Astrocyte (in vitro differentiated cells and primary cell): ENCODE data around the gene RNF5. TPM values are rescaled to one million over a fixed set of nuclear protein-coding genes. Genes with fewer than 3 reads are reported as not detected.

Experiments used
- DNase-seq: peaks from one replicate; pipeline ENCODE4 v3.0.0-alpha.2; 2010; ENCODE audit warnings: low read depth
- FAIRE-seq: peaks from 2 replicates; lab custom pipeline; 2011; peaks lifted over from hg19 to GRCh38; lab: Jason Lieb, UNC
- H2AFZ ChIP-seq: 2 replicates; pipeline ENCODE4 v1.6.0; 2012; ENCODE audit warnings: low read depth, low read length, inconsistent platforms
- H3K27ac ChIP-seq: 2 replicates; pipeline ENCODE4 v1.5.1; 2011; ENCODE audit warnings: low read depth, low read length, inconsistent platforms
- H3K27me3 ChIP-seq: 2 replicates; pipeline ENCODE4 v1.6.0; 2011; ENCODE audit warnings: low read length, inconsistent platforms; ENCODE audit not compliant: insufficient read depth
- H3K36me3 ChIP-seq: 2 replicates; pipeline ENCODE4 v1.5.1; 2011; ENCODE audit warnings: low read length, inconsistent platforms; ENCODE audit not compliant: insufficient read depth
- H3K4me1 ChIP-seq: 2 replicates; pipeline ENCODE4 v1.5.1; 2011; ENCODE audit warnings: low read length, inconsistent platforms; ENCODE audit not compliant: insufficient read depth
- H3K4me2 ChIP-seq: 2 replicates; pipeline ENCODE4 v1.6.0; 2012; ENCODE audit warnings: low read length, inconsistent platforms
- H3K4me3 ChIP-seq: 2 replicates; pipeline ENCODE4 v1.5.1; 2011; ENCODE audit warnings: low read depth, mild to moderate bottlenecking, low read length, inconsistent platforms; ENCODE audit not compliant: insufficient read depth
- H3K79me2 ChIP-seq: 2 replicates; pipeline ENCODE4 v1.6.0; 2012; ENCODE audit warnings: mild to moderate bottlenecking, low read length, inconsistent platforms; ENCODE audit not compliant: insufficient read depth
- H3K9ac ChIP-seq: 2 replicates; pipeline ENCODE4 v1.6.0; 2012; ENCODE audit warnings: mild to moderate bottlenecking, low read length, inconsistent platforms
- H3K9me3 ChIP-seq: 2 replicates; pipeline ENCODE4 v1.5.1; 2012; ENCODE audit warnings: low read depth, mild to moderate bottlenecking, low read length, inconsistent platforms; ENCODE audit not compliant: insufficient read depth
- H4K20me1 ChIP-seq: 2 replicates; pipeline ENCODE4 v1.6.0; 2012; ENCODE audit warnings: low read length, inconsistent platforms; ENCODE audit not compliant: insufficient read depth
- H3K27ac Mint-ChIP-seq: one replicate; pipeline ENCODE4 v1.8.0; 2021; ENCODE audit warnings: mild to moderate bottlenecking, mixed read lengths; ENCODE audit not compliant: unreplicated experiment
- H3K27me3 Mint-ChIP-seq: one replicate; pipeline ENCODE4 v1.8.0; 2021; ENCODE audit warnings: low read depth, mixed read lengths; ENCODE audit not compliant: unreplicated experiment
- H3K36me3 Mint-ChIP-seq: one replicate; pipeline ENCODE4 v1.8.0; 2021; ENCODE audit warnings: low read depth, mixed read lengths; ENCODE audit not compliant: unreplicated experiment
- H3K4me1 Mint-ChIP-seq: one replicate; pipeline ENCODE4 v1.8.0; 2021; ENCODE audit warnings: low read depth, mixed read lengths; ENCODE audit not compliant: unreplicated experiment
- H3K4me3 Mint-ChIP-seq: one replicate; pipeline ENCODE4 v1.8.0; 2021; ENCODE audit warnings: mild to moderate bottlenecking, moderate library complexity, mixed read lengths; ENCODE audit not compliant: unreplicated experiment
- H3K9me3 Mint-ChIP-seq: one replicate; pipeline ENCODE4 v1.8.0; 2021; ENCODE audit warnings: mild to moderate bottlenecking, mixed read lengths; ENCODE audit not compliant: unreplicated experiment
- EZH2 ChIP-seq: IDR thresholded peaks from 2 replicates; pipeline ENCODE4 v1.6.1; 2012; ENCODE audit warnings: mild to moderate bottlenecking, low read length, inconsistent platforms; ENCODE audit not compliant: insufficient read depth
- total RNA-seq: library from RNA; stranded (reverse); gene quantifications from 2 replicates; pipeline ENCODE4 v1.2.1, GENCODE V29; 2021
- TF ChIP-seq, protein P1 (sequence below): IDR thresholded peaks from 2 replicates; pipeline ENCODE4 v1.5.1; 2011; ENCODE audit warnings: low read depth, mild to moderate bottlenecking, inconsistent platforms, low read length, moderate library complexity; ENCODE audit not compliant: insufficient read depth

The RNF5 gene
- total RNA-seq, 1 donor from 2014 or later, result 59.0 TPM

- Histone ChIP-seq H3K4me2 (no peak overlapping the region), H3K27me3 (no peaks in the 10 kb centered on the region), H3K79me2 (peaks cover 10% of the 10 kb centered on the region), H3K27ac (no peak overlapping the region), H3K4me1 (peaks cover 10% of the 10 kb centered on the region), H3K9ac (no peak overlapping the region), H2AFZ (no peak overlapping the region), H3K9me3 (no peaks in the 10 kb centered on the region), H3K36me3 (no peaks in the 10 kb centered on the region), H3K4me3 (no peak overlapping the region), H4K20me1 (no peaks in the 10 kb centered on the region)
- TF ChIP-seq, protein P1, sequence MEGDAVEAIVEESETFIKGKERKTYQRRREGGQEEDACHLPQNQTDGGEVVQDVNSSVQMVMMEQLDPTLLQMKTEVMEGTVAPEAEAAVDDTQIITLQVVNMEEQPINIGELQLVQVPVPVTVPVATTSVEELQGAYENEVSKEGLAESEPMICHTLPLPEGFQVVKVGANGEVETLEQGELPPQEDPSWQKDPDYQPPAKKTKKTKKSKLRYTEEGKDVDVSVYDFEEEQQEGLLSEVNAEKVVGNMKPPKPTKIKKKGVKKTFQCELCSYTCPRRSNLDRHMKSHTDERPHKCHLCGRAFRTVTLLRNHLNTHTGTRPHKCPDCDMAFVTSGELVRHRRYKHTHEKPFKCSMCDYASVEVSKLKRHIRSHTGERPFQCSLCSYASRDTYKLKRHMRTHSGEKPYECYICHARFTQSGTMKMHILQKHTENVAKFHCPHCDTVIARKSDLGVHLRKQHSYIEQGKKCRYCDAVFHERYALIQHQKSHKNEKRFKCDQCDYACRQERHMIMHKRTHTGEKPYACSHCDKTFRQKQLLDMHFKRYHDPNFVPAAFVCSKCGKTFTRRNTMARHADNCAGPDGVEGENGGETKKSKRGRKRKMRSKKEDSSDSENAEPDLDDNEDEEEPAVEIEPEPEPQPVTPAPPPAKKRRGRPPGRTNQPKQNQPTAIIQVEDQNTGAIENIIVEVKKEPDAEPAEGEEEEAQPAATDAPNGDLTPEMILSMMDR, result no peak
- TF ChIP-seq EZH2, result no peak
- Mint-ChIP-seq H3K27me3 (peaks cover 3% of the 10 kb centered on the region), H3K27ac (no peak overlapping the region), H3K4me3 (no peak overlapping the region), H3K4me1 (peaks cover 8% of the 10 kb centered on the region), H3K9me3 (no peaks in the 10 kb centered on the region), H3K36me3 (peaks cover 2% of the 10 kb centered on the region)
- DNase-seq, result peak; percentile 29
- no peak for FAIRE-seq
Measured at GRCh38 chr6:32133786-32134185, 44.4 kb upstream of the RNF5 start.

GRCh38 chr6:32137454-32137853, 40.8 kb upstream of the RNF5 start:
- DNase-seq (no peak), FAIRE-seq (no peak)
- Histone ChIP-seq H3K79me2 (no peaks in the 10 kb centered on the region), H3K4me2 (no peak overlapping the region), H3K27me3 (no peaks in the 10 kb centered on the region), H3K9ac (no peak overlapping the region), H4K20me1 (no peaks in the 10 kb centered on the region), H2AFZ (no peak overlapping the region), H3K27ac (no peak overlapping the region), H3K9me3 (no peaks in the 10 kb centered on the region), H3K4me1 (no peaks in the 10 kb centered on the region), H3K36me3 (no peaks in the 10 kb centered on the region), H3K4me3 (no peak overlapping the region)
- no peak overlapping the region for H3K4me3 Mint-ChIP-seq
- no peaks in the 10 kb centered on the region for H3K9me3 Mint-ChIP-seq
- TF ChIP-seq, protein P1, result no peak
- no peak for TF ChIP-seq EZH2
- peaks cover 2% of the 10 kb centered on the region for H3K36me3 Mint-ChIP-seq
- peaks cover 19% of the 10 kb centered on the region for H3K4me1 Mint-ChIP-seq
- peaks cover 3% of the 10 kb centered on the region for H3K27me3 Mint-ChIP-seq
- H3K27ac Mint-ChIP-seq, result no peak overlapping the region

DNA sequence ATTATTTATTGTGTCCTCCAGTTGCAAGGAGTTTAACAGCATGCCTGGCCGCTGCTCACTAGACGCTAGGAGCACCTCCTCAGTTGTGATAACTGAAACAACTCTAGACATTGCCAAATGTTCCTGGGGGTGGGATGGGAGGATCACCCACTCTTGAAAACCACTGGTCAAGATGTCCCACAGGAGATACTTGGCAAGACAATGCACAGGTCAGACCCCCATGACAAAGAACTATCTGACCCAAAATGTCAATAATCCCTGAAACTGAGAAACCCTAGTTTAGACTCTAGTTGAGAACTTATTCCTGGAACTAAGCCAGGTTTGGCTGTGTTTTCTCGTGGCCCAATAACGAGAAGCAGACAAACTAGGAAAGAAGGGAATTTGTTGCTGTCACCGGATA, 38.6 kb upstream of the RNF5 start:
- Histone ChIP-seq H3K36me3 (no peaks in the 10 kb centered on the region), H3K4me1 (no peaks in the 10 kb centered on the region), H3K4me3 (no peak overlapping the region), H3K9me3 (no peaks in the 10 kb centered on the region), H4K20me1 (no peaks in the 10 kb centered on the region), H3K27ac (no peak overlapping the region), H3K9ac (no peak overlapping the region), H3K79me2 (no peaks in the 10 kb centered on the region), H2AFZ (no peak overlapping the region), H3K4me2 (no peak overlapping the region), H3K27me3 (no peaks in the 10 kb centered on the region)
- TF ChIP-seq, protein P1, result no peak
- TF ChIP-seq EZH2, result no peak
- H3K4me1 Mint-ChIP-seq, result peaks cover 16% of the 10 kb centered on the region
- peak overlapping the region; percentile 31 for H3K27ac Mint-ChIP-seq
- H3K9me3 Mint-ChIP-seq, result no peaks in the 10 kb centered on the region
- H3K27me3 Mint-ChIP-seq, result peaks cover 3% of the 10 kb centered on the region
- FAIRE-seq (no peak), DNase-seq (no peak)
- no peak overlapping the region for H3K4me3 Mint-ChIP-seq
- peaks cover 2% of the 10 kb centered on the region for H3K36me3 Mint-ChIP-seq
